A673 (cell line): ENCODE measurements around the gene NFKBIZ. TPM values are rescaled to one million over a fixed set of nuclear protein-coding genes. Genes with fewer than 3 reads are reported as not detected.

ENCODE experiments used
- BruUV-seq: library from RNA; stranded (reverse); fragments of 400-500 nt; replicated peaks from 2 replicates; lab custom pipeline; 2021; lab: Mats Ljungman, UMichigan
- CTCF ChIA-PET: fragments of 300-600 bp; sonication (Branson Sonifier 250); formaldehyde crosslinking; loops from one replicate; lab custom pipeline; 2022; ENCODE audit warnings: antibody characterized with exemption; lab: Charles Lee
- POLR2A ChIA-PET: fragments of 300-600 bp; sonication (Branson Sonifier 250); formaldehyde crosslinking; loops from one replicate; lab custom pipeline; 2022; ENCODE audit warnings: antibody characterized with exemption; ENCODE audit not compliant: low non-redundant PET; lab: Charles Lee
- DNase-seq: peaks from one replicate; pipeline ENCODE4 v3.0.0-alpha.2; 2015; ENCODE audit warnings: low spot score
- H3K27ac ChIP-seq: fragments of 200-600 bp; sonication (generic); 2 replicates; pipeline ENCODE4 v1.5.1; 2016; ENCODE audit warnings: mixed run types, low read depth, mild to moderate bottlenecking, mixed read lengths, antibody characterized with exemption, low read length; ENCODE audit not compliant: poor library complexity, severe bottlenecking
- H3K27me3 ChIP-seq: fragments of 200-600 bp; sonication (generic); replicated peaks from 2 replicates; pipeline ENCODE4 v1.6.1; 2017; ENCODE audit warnings: mixed run types, low read depth, mild to moderate bottlenecking, mixed read lengths, antibody characterized with exemption, low read length; ENCODE audit not compliant: insufficient read depth, poor library complexity
- H3K36me3 ChIP-seq: fragments of 200-600 bp; sonication (generic); 2 replicates; pipeline ENCODE4 v1.6.1; 2016; ENCODE audit warnings: mixed run types, mild to moderate bottlenecking, mixed read lengths, antibody characterized with exemption, low read length; ENCODE audit not compliant: insufficient read depth, poor library complexity, severe bottlenecking
- H3K4me1 ChIP-seq: fragments of 200-600 bp; sonication (generic); 2 replicates; pipeline ENCODE4 v1.6.1; 2017; ENCODE audit warnings: mixed run types, mild to moderate bottlenecking, mixed read lengths, antibody characterized with exemption, low read length; ENCODE audit not compliant: insufficient read depth, poor library complexity, severe bottlenecking
- H3K4me3 ChIP-seq: fragments of 200-600 bp; sonication (generic); 2 replicates; pipeline ENCODE4 v1.5.1; 2016; ENCODE audit warnings: low read depth, mixed run types, mild to moderate bottlenecking, mixed read lengths, low read length; ENCODE audit not compliant: poor library complexity, severe bottlenecking
- H3K9me3 ChIP-seq: fragments of 200-600 bp; sonication (generic); 2 replicates; pipeline ENCODE4 v1.6.1; 2016; ENCODE audit warnings: mixed run types, low read depth, mild to moderate bottlenecking, mixed read lengths, antibody characterized with exemption, low read length; ENCODE audit not compliant: poor library complexity, severe bottlenecking
- EZH2 ChIP-seq: fragments of 200-600 bp; sonication (generic); IDR thresholded peaks from 2 replicates; pipeline ENCODE4 v1.6.1; 2017; ENCODE audit warnings: borderline replicate concordance, low read depth, mild to moderate bottlenecking, mixed read lengths, antibody characterized with exemption, low read length; ENCODE audit not compliant: poor library complexity, severe bottlenecking
- intact Hi-C: fragments of 100-400 bp; cut with micrococcal nuclease; formaldehyde crosslinking; loops from one replicate; pipeline ENCODE4 v1.10.0; 2022; ENCODE audit not compliant: unreplicated experiment
- total RNA-seq: library from RNA; stranded (reverse); gene quantifications from 2 replicates; pipeline ENCODE4 v1.2.3, GENCODE V29; 2021
- TF ChIP-seq, protein P1 (sequence below): fragments of 300-800, 200-600 bp; sonication (generic); conservative IDR thresholded peaks from 2 replicates; pipeline ENCODE4 v1.5.1; 2017; ENCODE audit warnings: low read depth, mild to moderate bottlenecking, antibody characterized with exemption, low read length, moderate library complexity, mixed read lengths

The NFKBIZ gene
- total RNA-seq, 1 experiment from 2014 or later = 15.1 TPM

DNA sequence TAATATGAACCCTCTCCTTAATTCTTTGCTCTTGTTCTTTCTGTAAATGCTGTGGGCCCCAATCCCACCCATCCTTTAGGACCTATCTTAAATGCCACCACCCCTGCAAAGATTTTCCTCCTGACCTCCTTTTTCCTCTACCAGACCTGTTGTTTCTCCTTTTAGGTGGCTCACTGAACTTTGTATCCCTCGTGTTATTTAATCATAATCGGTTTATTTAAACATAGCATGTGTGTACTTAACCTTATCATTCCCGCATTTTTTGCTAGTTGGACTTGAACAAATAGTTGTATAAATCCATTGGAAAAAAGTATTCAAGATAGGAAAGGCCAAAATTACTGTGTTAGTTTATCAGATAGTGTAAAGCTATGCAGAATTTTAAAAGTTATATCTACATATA lies 988 bp upstream of the NFKBIZ start:
- DNase-seq = no peak
- Histone ChIP-seq H3K36me3 (peaks cover 14% of the 10 kb centered on the region), H3K4me1 (peaks cover 18% of the 10 kb centered on the region), H3K27me3 (no peaks in the 10 kb centered on the region), H3K9me3 (no peaks in the 10 kb centered on the region), H3K4me3 (no peak overlapping the region), H3K27ac (peak overlapping the region; percentile 87)
- ChIA-PET CTCF (no interaction called here), POLR2A (no interaction called here)
- intact Hi-C loops = no loop called here
- no TSS peak for BruUV-seq
- TF ChIP-seq, protein P1, sequence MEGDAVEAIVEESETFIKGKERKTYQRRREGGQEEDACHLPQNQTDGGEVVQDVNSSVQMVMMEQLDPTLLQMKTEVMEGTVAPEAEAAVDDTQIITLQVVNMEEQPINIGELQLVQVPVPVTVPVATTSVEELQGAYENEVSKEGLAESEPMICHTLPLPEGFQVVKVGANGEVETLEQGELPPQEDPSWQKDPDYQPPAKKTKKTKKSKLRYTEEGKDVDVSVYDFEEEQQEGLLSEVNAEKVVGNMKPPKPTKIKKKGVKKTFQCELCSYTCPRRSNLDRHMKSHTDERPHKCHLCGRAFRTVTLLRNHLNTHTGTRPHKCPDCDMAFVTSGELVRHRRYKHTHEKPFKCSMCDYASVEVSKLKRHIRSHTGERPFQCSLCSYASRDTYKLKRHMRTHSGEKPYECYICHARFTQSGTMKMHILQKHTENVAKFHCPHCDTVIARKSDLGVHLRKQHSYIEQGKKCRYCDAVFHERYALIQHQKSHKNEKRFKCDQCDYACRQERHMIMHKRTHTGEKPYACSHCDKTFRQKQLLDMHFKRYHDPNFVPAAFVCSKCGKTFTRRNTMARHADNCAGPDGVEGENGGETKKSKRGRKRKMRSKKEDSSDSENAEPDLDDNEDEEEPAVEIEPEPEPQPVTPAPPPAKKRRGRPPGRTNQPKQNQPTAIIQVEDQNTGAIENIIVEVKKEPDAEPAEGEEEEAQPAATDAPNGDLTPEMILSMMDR = no peak
- TF ChIP-seq EZH2 = no peak

DNA sequence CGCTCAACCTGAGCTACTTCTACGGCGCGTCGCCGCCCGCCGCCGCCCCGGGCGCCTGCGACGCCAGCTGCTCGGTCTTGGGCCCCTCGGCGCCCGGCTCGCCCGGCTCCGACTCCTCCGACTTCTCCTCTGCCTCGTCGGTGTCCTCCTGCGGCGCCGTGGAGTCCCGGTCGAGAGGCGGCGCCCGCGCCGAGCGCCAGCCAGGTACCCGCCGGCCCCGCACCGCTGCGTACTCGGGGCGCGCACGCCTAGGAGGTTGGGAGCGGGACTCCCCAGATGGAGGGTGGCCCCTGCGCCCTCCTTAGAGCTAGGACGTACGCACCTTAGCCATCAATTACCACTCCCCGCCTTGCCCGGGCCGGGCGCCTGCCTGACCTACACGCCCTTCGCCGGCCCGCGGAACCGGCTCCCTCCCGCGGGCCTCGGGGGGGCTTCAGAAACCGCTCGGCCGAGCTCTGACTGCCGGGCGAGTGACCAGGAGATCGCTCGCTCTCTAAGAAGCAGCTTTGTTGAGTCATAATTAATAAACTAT lies 466 bp downstream of the NFKBIZ start:
- TF ChIP-seq, protein P1 = 0 out of 2 replicates have a peak, but pooled peaks have one; percentile 16
- no peak for TF ChIP-seq EZH2
- intact Hi-C loops = no loop called here
- H3K9me3 ChIP-seq = no peaks in the 10 kb centered on the region
- BruUV-seq = no TSS peak
- no peaks in the 10 kb centered on the region for H3K27me3 ChIP-seq
- ChIA-PET POLR2A (interaction anchor here (0.6 to 0.8 kb wide), 2 partner anchors 11 to 376 kb away, joined by 3 to 4 read pairs; no protein-coding TSS in a partner anchor), CTCF (interaction anchor here (0.5 to 1.1 kb wide), 2 partner anchors 310 to 379 kb away, joined by 6 read pairs; no protein-coding TSS in a partner anchor)
- peak overlapping the region; percentile 87 for H3K27ac ChIP-seq
- H3K4me1 ChIP-seq = peaks cover 18% of the 10 kb centered on the region
- peak overlapping the region; percentile 89 for H3K4me3 ChIP-seq
- DNase-seq = peak; percentile 61
- peaks cover 29% of the 10 kb centered on the region for H3K36me3 ChIP-seq

DNA sequence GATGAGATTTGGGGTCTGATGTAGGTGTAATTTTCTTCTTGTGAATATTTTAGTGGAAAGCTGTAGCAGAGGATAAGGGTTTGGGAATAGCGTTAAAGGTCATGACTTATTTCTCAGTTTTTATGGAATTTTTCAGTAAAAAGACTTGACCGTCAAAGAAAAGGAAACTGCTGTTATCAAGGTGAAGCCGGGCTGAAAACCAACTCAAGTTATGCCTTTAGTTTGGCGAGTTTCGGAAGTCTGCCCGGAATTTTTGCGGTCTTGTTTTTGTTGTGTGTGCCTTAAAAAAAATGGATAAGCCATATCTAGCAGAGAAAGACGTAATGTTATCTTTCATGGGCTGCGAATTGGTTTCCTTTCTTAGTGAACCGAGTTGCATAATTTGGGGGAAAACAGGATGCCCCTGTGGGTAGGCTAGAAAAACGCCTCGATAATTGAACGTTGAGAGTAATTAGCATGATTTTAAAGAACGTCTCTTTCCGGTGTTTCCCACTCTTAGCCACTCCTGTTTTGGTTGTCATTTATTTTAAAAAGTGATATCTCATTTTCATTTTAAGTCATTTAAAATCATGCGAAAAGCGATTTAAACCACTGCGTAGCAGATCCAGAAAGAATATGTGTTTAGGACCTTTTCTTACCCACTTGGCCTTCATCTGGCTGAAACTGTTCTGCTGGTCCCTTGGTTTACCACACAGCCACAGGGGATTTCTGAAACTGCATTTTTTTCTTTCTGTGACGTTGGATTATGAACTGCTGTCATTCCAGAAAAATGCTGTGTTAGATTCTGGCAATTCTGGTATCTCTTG lies 1.1 kb downstream of the NFKBIZ start:
- H3K4me1 ChIP-seq = peaks cover 18% of the 10 kb centered on the region
- intact Hi-C loops = no loop called here
- peak overlapping the region; percentile 87 for H3K27ac ChIP-seq
- POLR2A ChIA-PET = interaction anchor here (0.6 to 0.8 kb wide), 2 partner anchors 12 to 375 kb away, joined by 3 to 4 read pairs; no protein-coding TSS in a partner anchor
- no peak for TF ChIP-seq EZH2
- TF ChIP-seq, protein P1 = no peak
- no peaks in the 10 kb centered on the region for H3K9me3 ChIP-seq
- no peaks in the 10 kb centered on the region for H3K27me3 ChIP-seq
- peaks cover 35% of the 10 kb centered on the region for H3K36me3 ChIP-seq
- peak; percentile 56 for DNase-seq
- BruUV-seq = TSS peak; percentile 90
- CTCF ChIA-PET = interaction anchor here (1.1 kb wide), 1 partner anchor 310 kb away, joined by 6 read pairs; no protein-coding TSS in a partner anchor
- peak overlapping the region; percentile 89 for H3K4me3 ChIP-seq
